ENCODE measurements around the gene IL15RA. TPM values are rescaled to one million over a fixed set of nuclear protein-coding genes. Genes with fewer than 3 reads are reported as not detected.

IL15RA gene
- total and polyA plus RNA-seq, 2 donors (not counting 1 experiment from before 2014, with no cell fraction given), result 9.3 to 9.6 TPM

- Histone ChIP-seq H3K4me3 (ENCODE audit: control extremely low read depth in 1 of 5, extremely low read depth in 1 of 5, insufficient read depth in 1 of 5, low read depth in 2 of 5, low read length in 4 of 5) (no peak overlapping the region), H4K20me1 (ENCODE audit: control insufficient read depth, insufficient read depth, low read length, poor library complexity, severe bottlenecking) (no peaks in the 10 kb centered on the region), H3K36me3 (replicated peaks in 1 of 2; ENCODE audit: control extremely low read depth in 1 of 2, control insufficient read depth in 1 of 2, extremely low read depth in 1 of 2, insufficient read depth in 2 of 2, low read length in 1 of 2) (peaks cover 0 to 43% of the 10 kb centered on the region in 2 experiments), H3K27ac (ENCODE audit: low read length in 2 of 2) (no peak overlapping the region), H3K4me1 (ENCODE audit: control insufficient read depth in 2 of 2, insufficient read depth in 2 of 2, low read length in 2 of 2) (no peaks in the 10 kb centered on the region), H2AFZ (ENCODE audit: insufficient read depth, low read depth, low read length, poor library complexity, severe bottlenecking) (no peak overlapping the region), H3K9ac (ENCODE audit: low read length) (no peak overlapping the region), H3K4me2 (replicated peaks; ENCODE audit: low read depth, low read length, poor library complexity, severe bottlenecking) (no peak overlapping the region), H3K79me2 (ENCODE audit: control insufficient read depth, insufficient read depth, low read length) (no peaks in the 10 kb centered on the region), H3K9me3 (ENCODE audit: control extremely low read depth in 1 of 3, control insufficient read depth in 2 of 3, insufficient read depth in 1 of 3, low read length in 2 of 3) (no peaks in the 10 kb centered on the region), H3K27me3 (replicated peaks in 1 of 4; ENCODE audit: control extremely low read depth in 1 of 4, control insufficient read depth in 3 of 4, insufficient read depth in 4 of 4, low read length in 3 of 4) (no peaks in the 10 kb centered on the region)
- no peak overlapping the region for H3K4me3 Mint-ChIP-seq
- no peak overlapping the region for H3K27ac Mint-ChIP-seq
- ChIA-PET POLR2A (no interaction called here), CTCF (no interaction called here)
- no peaks in the 10 kb centered on the region for H3K27me3 Mint-ChIP-seq
- ATAC-seq (ENCODE audit: low read depth) (no peak), DNase-seq (no peak)
- TF ChIP-seq CTCF (IDR thresholded peaks at IDR 0.05), result no peak
- no peak for TF ChIP-seq EZH2 (IDR thresholded peaks at IDR 0.05; ENCODE audit: borderline replicate concordance, insufficient read depth, low read depth, low read length, poor library complexity, severe bottlenecking)
- intact Hi-C loops (cut with micrococcal nuclease), result no loop called here
- H3K4me1 Mint-ChIP-seq, result no peaks in the 10 kb centered on the region
- 100% methylated on average over 10 of the region's 10 CpGs for WGBS (ENCODE audit: insufficient coverage)
- no peaks in the 10 kb centered on the region for H3K9me3 Mint-ChIP-seq (ENCODE audit: insufficient read depth)
Measured at GRCh38 chr10:5935628-5936027, 41.7 kb downstream of the IL15RA start.

- Mint-ChIP-seq H3K27me3 (no peaks in the 10 kb centered on the region), H3K4me1 (no peaks in the 10 kb centered on the region), H3K27ac (no peak overlapping the region), H3K9me3 (ENCODE audit: insufficient read depth) (no peaks in the 10 kb centered on the region), H3K4me3 (no peak overlapping the region)
- ATAC-seq (ENCODE audit: low read depth) (no peak), DNase-seq (no peak)
- Histone ChIP-seq H3K27me3 (replicated peaks in 1 of 4; ENCODE audit: control extremely low read depth in 1 of 4, control insufficient read depth in 3 of 4, insufficient read depth in 4 of 4, low read length in 3 of 4) (no peaks in the 10 kb centered on the region), H3K4me1 (ENCODE audit: control insufficient read depth in 2 of 2, insufficient read depth in 2 of 2, low read length in 2 of 2) (no peaks in the 10 kb centered on the region), H3K27ac (ENCODE audit: low read length in 2 of 2) (no peak overlapping the region), H3K36me3 (replicated peaks in 1 of 2; ENCODE audit: control extremely low read depth in 1 of 2, control insufficient read depth in 1 of 2, extremely low read depth in 1 of 2, insufficient read depth in 2 of 2, low read length in 1 of 2) (peaks cover 0 to 59% of the 10 kb centered on the region in 2 experiments), H3K79me2 (ENCODE audit: control insufficient read depth, insufficient read depth, low read length) (no peaks in the 10 kb centered on the region), H4K20me1 (ENCODE audit: control insufficient read depth, insufficient read depth, low read length, poor library complexity, severe bottlenecking) (no peaks in the 10 kb centered on the region), H3K4me2 (replicated peaks; ENCODE audit: low read depth, low read length, poor library complexity, severe bottlenecking) (no peak overlapping the region), H3K9ac (ENCODE audit: low read length) (no peak overlapping the region), H2AFZ (ENCODE audit: insufficient read depth, low read depth, low read length, poor library complexity, severe bottlenecking) (no peak overlapping the region), H3K9me3 (ENCODE audit: control extremely low read depth in 1 of 3, control insufficient read depth in 2 of 3, insufficient read depth in 1 of 3, low read length in 2 of 3) (no peaks in the 10 kb centered on the region), H3K4me3 (ENCODE audit: control extremely low read depth in 1 of 5, extremely low read depth in 1 of 5, insufficient read depth in 1 of 5, low read depth in 2 of 5, low read length in 4 of 5) (no peak overlapping the region)
- no peak for TF ChIP-seq CTCF (IDR thresholded peaks at IDR 0.05)
- TF ChIP-seq EZH2 (IDR thresholded peaks at IDR 0.05; ENCODE audit: borderline replicate concordance, insufficient read depth, low read depth, low read length, poor library complexity, severe bottlenecking), result no peak
- 99% methylated on average over 8 of the region's 14 CpGs for WGBS (ENCODE audit: insufficient coverage)
- POLR2A ChIA-PET, result no interaction called here
- CTCF ChIA-PET, result no interaction called here
- intact Hi-C loops (cut with micrococcal nuclease), result no loop called here
Measured at GRCh38 chr10:5933909-5934546, 43.3 kb downstream of the IL15RA start.

All from B cell (primary cell).